ENCODE data around the gene CSAG3.
"Not testable (repeated sequence)": the region's sequence is repeated elsewhere in the genome, so short reads cannot be mapped to it uniquely, and the experiment has no call there.

Gene CSAG3

DNA sequence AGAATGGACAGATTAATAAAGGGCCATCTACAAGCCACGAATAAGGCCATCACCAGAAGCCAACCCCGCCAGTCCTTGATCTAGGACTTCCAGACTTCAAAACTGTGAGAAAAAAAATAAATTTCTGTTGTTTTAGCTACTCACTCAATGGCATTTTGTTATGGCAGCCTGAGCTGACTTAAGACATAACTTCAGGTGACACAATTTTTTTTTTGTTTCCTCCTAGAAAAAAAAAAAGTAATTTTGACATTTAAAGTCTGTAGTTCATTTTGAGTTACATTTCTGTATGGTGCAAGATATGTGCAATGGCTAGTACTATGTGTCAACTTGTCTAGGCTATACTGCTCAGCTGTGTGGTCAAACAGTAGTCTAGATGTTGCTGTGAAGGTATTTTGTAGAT is at the start of gene CSAG3:
Gene CSAG3, plus strand, starts transcription at position 301 of the 400 bp plus-strand sequence.
- TF ChIP-seq YY1 (IDR thresholded peaks at IDR 0.05; ENCODE audit: low read depth); TEAD4 (IDR thresholded peaks at IDR 0.05): not testable (repeated sequence)
- TF ChIP-seq, protein P1, sequence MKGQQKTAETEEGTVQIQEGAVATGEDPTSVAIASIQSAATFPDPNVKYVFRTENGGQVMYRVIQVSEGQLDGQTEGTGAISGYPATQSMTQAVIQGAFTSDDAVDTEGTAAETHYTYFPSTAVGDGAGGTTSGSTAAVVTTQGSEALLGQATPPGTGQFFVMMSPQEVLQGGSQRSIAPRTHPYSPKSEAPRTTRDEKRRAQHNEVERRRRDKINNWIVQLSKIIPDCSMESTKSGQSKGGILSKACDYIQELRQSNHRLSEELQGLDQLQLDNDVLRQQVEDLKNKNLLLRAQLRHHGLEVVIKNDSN (IDR thresholded peaks at IDR 0.05), result not testable (repeated sequence)

DNA sequence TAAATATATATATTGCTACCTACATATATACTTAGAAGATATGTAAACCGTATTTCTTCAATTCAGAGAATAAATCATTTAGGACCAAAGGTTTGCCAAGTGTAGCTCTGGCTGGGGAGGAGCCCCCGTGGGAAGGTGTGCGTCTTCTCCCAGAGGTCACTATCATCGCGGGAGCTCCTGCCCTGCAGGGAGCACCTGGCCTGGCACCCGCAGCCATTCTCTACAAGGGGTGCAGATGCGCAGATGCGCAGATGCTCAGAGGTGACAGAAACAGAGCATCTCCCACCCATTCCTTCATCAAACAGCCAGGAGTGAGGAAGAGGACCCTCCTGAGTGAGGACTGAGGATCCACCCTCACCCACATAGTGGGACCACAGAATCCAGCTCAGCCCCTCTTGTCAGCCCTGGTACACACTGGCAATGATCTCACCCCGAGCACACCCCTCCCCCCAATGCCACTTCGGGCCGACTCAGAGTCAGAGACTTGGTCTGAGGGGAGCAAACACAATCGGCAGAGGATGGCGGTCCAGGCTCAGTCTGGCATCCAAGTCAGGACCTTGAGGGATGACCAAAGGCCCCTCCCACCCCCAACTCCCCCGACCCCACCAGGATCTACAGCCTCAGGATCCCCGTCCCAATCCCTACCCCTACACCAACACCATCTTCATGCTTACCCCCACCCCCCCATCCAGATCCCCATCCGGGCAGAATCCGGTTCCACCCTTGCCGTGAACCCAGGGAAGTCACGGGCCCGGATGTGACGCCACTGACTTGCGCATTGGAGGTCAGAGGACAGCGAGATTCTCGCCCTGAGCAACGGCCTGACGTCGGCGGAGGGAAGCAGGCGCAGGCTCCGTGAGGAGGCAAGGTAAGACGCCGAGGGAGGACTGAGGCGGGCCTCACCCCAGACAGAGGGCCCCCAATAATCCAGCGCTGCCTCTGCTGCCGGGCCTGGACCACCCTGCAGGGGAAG is 44.9 kb upstream of the CSAG3 start, which contains the start of gene MAGEA2B:
Gene MAGEA2B, plus strand, starts transcription at position 814 of the 973 bp plus-strand sequence. CDS start 2,479 bp downstream, outside the sequence.
- not testable (repeated sequence) for TF ChIP-seq TCF12, ZBTB7A, RAD21 (IDR thresholded peaks at IDR 0.05; ENCODE audit: low read depth)

DNA sequence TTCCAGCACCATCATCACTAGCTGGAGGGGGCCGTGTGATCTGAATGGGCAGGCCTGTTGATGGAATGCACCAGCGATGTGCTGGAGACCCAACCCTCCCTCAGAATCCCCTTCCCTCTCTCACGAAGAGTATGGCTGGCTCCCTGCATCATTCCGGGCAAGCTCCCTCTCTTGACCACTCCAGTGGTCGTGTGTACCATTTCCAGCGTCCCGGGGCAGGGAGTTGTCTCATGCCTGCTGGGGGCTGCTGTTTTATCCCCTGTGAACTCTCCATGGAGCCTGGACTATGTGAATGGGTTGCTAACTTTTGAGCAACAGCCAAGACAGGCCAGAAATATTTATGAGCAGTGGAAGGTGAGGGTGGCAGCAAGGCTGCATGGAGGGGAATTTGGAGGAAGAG is 33.6 kb upstream of the CSAG3 start:
- TF ChIP-seq, protein P2, sequence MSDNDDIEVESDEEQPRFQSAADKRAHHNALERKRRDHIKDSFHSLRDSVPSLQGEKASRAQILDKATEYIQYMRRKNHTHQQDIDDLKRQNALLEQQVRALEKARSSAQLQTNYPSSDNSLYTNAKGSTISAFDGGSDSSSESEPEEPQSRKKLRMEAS (IDR thresholded peaks at IDR 0.05), result no peak
- TF ChIP-seq NFIC (IDR thresholded peaks at IDR 0.05) (no peak), FOXM1 (IDR thresholded peaks at IDR 0.05; ENCODE audit: borderline replicate concordance, low read depth) (no peak), RAD21 (IDR thresholded peaks at IDR 0.05; ENCODE audit: low read depth) (no peak), EP300 (IDR thresholded peaks at IDR 0.05; ENCODE audit: borderline replicate concordance) (no peak), EGR1 (IDR thresholded peaks at IDR 0.05) (no peak), CREB1 (IDR thresholded peaks at IDR 0.05; ENCODE audit: low read depth) (no peak), ZBTB7A (IDR thresholded peaks at IDR 0.05; ENCODE audit: low read depth) (no peak), YY1 (IDR thresholded peaks at IDR 0.05; ENCODE audit: low read depth) (no peak), TCF12 (IDR thresholded peaks at IDR 0.05; ENCODE audit: low read depth) (no peak), CEBPB (IDR thresholded peaks at IDR 0.05) (no peak)
- TF ChIP-seq, protein P3, sequence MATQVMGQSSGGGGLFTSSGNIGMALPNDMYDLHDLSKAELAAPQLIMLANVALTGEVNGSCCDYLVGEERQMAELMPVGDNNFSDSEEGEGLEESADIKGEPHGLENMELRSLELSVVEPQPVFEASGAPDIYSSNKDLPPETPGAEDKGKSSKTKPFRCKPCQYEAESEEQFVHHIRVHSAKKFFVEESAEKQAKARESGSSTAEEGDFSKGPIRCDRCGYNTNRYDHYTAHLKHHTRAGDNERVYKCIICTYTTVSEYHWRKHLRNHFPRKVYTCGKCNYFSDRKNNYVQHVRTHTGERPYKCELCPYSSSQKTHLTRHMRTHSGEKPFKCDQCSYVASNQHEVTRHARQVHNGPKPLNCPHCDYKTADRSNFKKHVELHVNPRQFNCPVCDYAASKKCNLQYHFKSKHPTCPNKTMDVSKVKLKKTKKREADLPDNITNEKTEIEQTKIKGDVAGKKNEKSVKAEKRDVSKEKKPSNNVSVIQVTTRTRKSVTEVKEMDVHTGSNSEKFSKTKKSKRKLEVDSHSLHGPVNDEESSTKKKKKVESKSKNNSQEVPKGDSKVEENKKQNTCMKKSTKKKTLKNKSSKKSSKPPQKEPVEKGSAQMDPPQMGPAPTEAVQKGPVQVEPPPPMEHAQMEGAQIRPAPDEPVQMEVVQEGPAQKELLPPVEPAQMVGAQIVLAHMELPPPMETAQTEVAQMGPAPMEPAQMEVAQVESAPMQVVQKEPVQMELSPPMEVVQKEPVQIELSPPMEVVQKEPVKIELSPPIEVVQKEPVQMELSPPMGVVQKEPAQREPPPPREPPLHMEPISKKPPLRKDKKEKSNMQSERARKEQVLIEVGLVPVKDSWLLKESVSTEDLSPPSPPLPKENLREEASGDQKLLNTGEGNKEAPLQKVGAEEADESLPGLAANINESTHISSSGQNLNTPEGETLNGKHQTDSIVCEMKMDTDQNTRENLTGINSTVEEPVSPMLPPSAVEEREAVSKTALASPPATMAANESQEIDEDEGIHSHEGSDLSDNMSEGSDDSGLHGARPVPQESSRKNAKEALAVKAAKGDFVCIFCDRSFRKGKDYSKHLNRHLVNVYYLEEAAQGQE (IDR thresholded peaks at IDR 0.05; ENCODE audit: low read depth), result no peak

DNA sequence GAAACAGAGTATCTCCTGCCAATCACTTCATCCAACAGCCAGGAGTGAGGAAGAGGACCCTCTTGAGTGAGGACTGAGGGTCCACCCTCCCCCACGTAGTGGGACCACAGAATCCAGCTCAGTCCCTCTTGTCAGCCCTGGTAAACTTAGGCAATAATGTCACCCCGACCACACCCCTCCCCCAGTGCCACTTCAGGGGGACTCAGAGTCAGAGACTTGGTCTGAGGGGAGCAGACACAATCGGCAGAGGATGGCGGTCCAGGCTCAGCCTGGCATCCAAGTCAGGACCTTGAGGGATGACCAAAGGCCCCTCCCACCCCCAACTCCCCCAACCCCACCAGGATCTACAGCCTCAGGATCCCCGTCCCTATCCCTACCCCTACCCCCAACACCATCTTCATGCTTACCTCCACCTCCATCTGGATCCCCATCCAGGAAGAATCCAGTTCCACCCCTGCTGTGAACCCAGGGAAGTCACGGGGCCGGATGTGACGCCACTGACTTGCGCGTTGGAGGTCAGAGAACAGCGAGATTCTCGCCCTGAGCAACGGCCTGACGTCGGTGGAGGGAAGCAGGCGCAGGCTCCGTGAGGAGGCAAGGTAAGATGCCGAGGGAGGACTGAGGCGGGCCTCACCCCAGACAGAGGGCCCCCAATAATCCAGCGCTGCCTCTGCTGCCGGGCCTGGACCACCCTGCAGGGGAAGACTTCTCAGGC is 25.6 kb upstream of the CSAG3 start, which contains the start of the genes CSAG1 and MAGEA12:
Gene CSAG1, minus strand, starts transcription at position 461 of the 715 bp plus-strand sequence. CDS start 1,261 bp downstream, outside the sequence.
Gene MAGEA12, plus strand, starts transcription at position 497 of the 715 bp plus-strand sequence. CDS start 2,405 bp downstream, outside the sequence.
- TF ChIP-seq CREB1 (IDR thresholded peaks at IDR 0.05; ENCODE audit: low read depth), result peak; percentile 75
- no peak for TF ChIP-seq EP300 (IDR thresholded peaks at IDR 0.05; ENCODE audit: borderline replicate concordance)
- TF ChIP-seq RAD21 (IDR thresholded peaks at IDR 0.05; ENCODE audit: low read depth), result no peak
- TF ChIP-seq, protein P1 (IDR thresholded peaks at IDR 0.05), result peak; percentile 93
- no peak for TF ChIP-seq EGR1 (IDR thresholded peaks at IDR 0.05)
- peak; percentile 28; the same call in 1 of the 2 replicates for TF ChIP-seq YY1 (IDR thresholded peaks at IDR 0.05; ENCODE audit: low read depth)
- TF ChIP-seq NFIC (IDR thresholded peaks at IDR 0.05), result no peak
- TF ChIP-seq, protein P2 (IDR thresholded peaks at IDR 0.05), result peak; percentile 37; the same call in 1 of the 2 replicates
- no peak for TF ChIP-seq ZBTB7A (IDR thresholded peaks at IDR 0.05; ENCODE audit: low read depth)
- peak; percentile 34; the same call in 1 of the 2 replicates for TF ChIP-seq TAF1 (IDR thresholded peaks at IDR 0.05; ENCODE audit: low read depth)
- no peak for TF ChIP-seq FOXM1 (IDR thresholded peaks at IDR 0.05; ENCODE audit: borderline replicate concordance, low read depth)
- no peak for TF ChIP-seq CEBPB (IDR thresholded peaks at IDR 0.05)
- no peak for TF ChIP-seq TCF12 (IDR thresholded peaks at IDR 0.05; ENCODE audit: low read depth)
- TF ChIP-seq, protein P3 (IDR thresholded peaks at IDR 0.05; ENCODE audit: low read depth), result no peak
- TF ChIP-seq TEAD4 (IDR thresholded peaks at IDR 0.05), result no peak

DNA sequence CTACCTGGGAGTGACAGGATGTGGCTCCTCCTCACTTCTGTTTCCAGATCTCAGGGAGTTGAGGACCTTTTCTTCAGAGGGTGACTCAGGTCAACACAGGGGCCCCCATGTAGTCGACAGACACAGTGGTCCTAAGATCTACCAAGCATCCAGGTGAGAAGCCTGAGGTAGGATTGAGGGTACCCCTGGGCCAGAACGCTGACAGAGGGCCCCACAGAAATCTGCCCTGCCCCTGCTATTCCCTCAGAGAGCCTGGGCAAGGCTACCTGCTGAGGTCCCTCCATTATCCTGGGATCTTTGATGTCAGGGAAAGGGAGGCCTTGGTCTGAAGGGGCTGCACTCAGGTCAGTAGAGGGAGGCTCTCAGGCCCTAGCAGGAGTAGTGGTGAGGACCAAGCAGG is 23.9 kb upstream of the CSAG3 start:
- TF ChIP-seq TAF1 (IDR thresholded peaks at IDR 0.05; ENCODE audit: low read depth), result no peak
- TF ChIP-seq CEBPB (IDR thresholded peaks at IDR 0.05), result no peak
- no peak for TF ChIP-seq NFIC (IDR thresholded peaks at IDR 0.05)
- no peak for TF ChIP-seq TCF12 (IDR thresholded peaks at IDR 0.05; ENCODE audit: low read depth)
- TF ChIP-seq FOXM1 (IDR thresholded peaks at IDR 0.05; ENCODE audit: borderline replicate concordance, low read depth), result no peak
- TF ChIP-seq, protein P1 (IDR thresholded peaks at IDR 0.05), result no peak
- no peak for TF ChIP-seq CREB1 (IDR thresholded peaks at IDR 0.05; ENCODE audit: low read depth)
- no peak for TF ChIP-seq ZBTB7A (IDR thresholded peaks at IDR 0.05; ENCODE audit: low read depth)
- TF ChIP-seq, protein P3 (IDR thresholded peaks at IDR 0.05; ENCODE audit: low read depth), result no peak
- no peak for TF ChIP-seq YY1 (IDR thresholded peaks at IDR 0.05; ENCODE audit: low read depth)
- TF ChIP-seq EP300 (IDR thresholded peaks at IDR 0.05; ENCODE audit: borderline replicate concordance), result no peak
- TF ChIP-seq, protein P2 (IDR thresholded peaks at IDR 0.05), result no peak
- no peak for TF ChIP-seq EGR1 (IDR thresholded peaks at IDR 0.05)
- TF ChIP-seq RAD21 (IDR thresholded peaks at IDR 0.05; ENCODE audit: low read depth), result no peak
- no peak for TF ChIP-seq TEAD4 (IDR thresholded peaks at IDR 0.05)

All from Ishikawa (cell line).